Mesenchymal stem cell (in vitro differentiated cells and primary cell): Measurements from ENCODE around the gene CCM2.

ENCODE experiments used
- DNase-seq: peaks from one replicate; pipeline ENCODE4 v3.0.0-alpha.2; 2013
- H2AFZ ChIP-seq: one replicate; pipeline ENCODE4 v1.6.1; 2013; ENCODE audit warnings: low read depth, mild to moderate bottlenecking, control low read depth, inconsistent platforms, low read length, moderate library complexity
- H2AK5ac ChIP-seq: 2 replicates; pipeline ENCODE4 v1.6.1; 2013; ENCODE audit warnings: low read length, moderate library complexity, mild to moderate bottlenecking, inconsistent platforms; ENCODE audit not compliant: severe bottlenecking
- H2BK120ac ChIP-seq: one replicate; pipeline ENCODE4 v1.6.1; 2013; ENCODE audit warnings: low read depth, mild to moderate bottlenecking, inconsistent platforms, low read length, moderate library complexity
- H2BK12ac ChIP-seq, 2 experiments: one replicate each; pipeline ENCODE4 v1.6.1; 2013; ENCODE audit warnings: inconsistent platforms in 2 of 2, low read length in 2 of 2, mild to moderate bottlenecking in 2 of 2, moderate library complexity in 2 of 2, control low read depth in 1 of 2
- H2BK15ac ChIP-seq: one replicate; pipeline ENCODE4 v1.6.1; 2013; ENCODE audit warnings: mild to moderate bottlenecking, low read depth, inconsistent platforms; ENCODE audit not compliant: poor library complexity, severe bottlenecking
- H2BK5ac ChIP-seq: 2 replicates; pipeline ENCODE4 v1.6.1; 2013; ENCODE audit warnings: low read depth, mild to moderate bottlenecking, low read length, control low read depth, inconsistent platforms; ENCODE audit not compliant: poor library complexity, severe bottlenecking
- H3K14ac ChIP-seq, 2 experiments: one replicate each; pipeline ENCODE4 v1.6.1; 2013; ENCODE audit warnings: inconsistent platforms in 2 of 2, low read length in 2 of 2, control low read depth in 1 of 2, mild to moderate bottlenecking in 1 of 2, moderate library complexity in 1 of 2
- H3K18ac ChIP-seq, 2 experiments: one replicate each; pipeline ENCODE4 v1.6.1; 2013; ENCODE audit warnings: inconsistent platforms in 2 of 2, low read length in 2 of 2, control low read depth in 1 of 2, low read depth in 1 of 2, mild to moderate bottlenecking in 1 of 2
- H3K23ac ChIP-seq, 2 experiments: one replicate each; pipeline ENCODE4 v1.6.1; 2013; ENCODE audit warnings: inconsistent platforms in 2 of 2, low read length in 2 of 2, mild to moderate bottlenecking in 2 of 2, moderate library complexity in 2 of 2, control low read depth in 1 of 2
- H3K27ac ChIP-seq: 2 replicates; pipeline ENCODE4 v1.5.1; 2013; ENCODE audit warnings: mild to moderate bottlenecking, moderate library complexity, low read length, control low read depth, inconsistent platforms; ENCODE audit not compliant: poor library complexity, severe bottlenecking
- H3K27me3 ChIP-seq, 2 experiments: 2 replicates each; pipeline versions ENCODE4 v1.6.1 to v1.7.0; 2013; ENCODE audit warnings: low read length in 2 of 2, mild to moderate bottlenecking in 2 of 2, moderate library complexity in 2 of 2, control low read depth in 1 of 2, inconsistent platforms in 1 of 2; ENCODE audit not compliant: control insufficient read depth in 1 of 2, insufficient read depth in 1 of 2
- H3K36me3 ChIP-seq, 2 experiments: 2 replicates each; pipeline versions ENCODE4 v1.6.1 to v1.7.0; 2013; ENCODE audit warnings: low read length in 2 of 2, control low read depth in 1 of 2, inconsistent platforms in 1 of 2, low read depth in 1 of 2, mild to moderate bottlenecking in 1 of 2; ENCODE audit not compliant: insufficient read depth in 2 of 2, control insufficient read depth in 1 of 2
- H3K4ac ChIP-seq, 2 experiments: one replicate each; pipeline ENCODE4 v1.6.1; 2013; ENCODE audit warnings: inconsistent platforms in 2 of 2, low read length in 2 of 2, mild to moderate bottlenecking in 2 of 2, moderate library complexity in 2 of 2, control low read depth in 1 of 2, low read depth in 1 of 2
- H3K4me1 ChIP-seq: 2 replicates; pipeline ENCODE4 v1.6.1; 2013; ENCODE audit warnings: low read depth, low read length, control low read depth; ENCODE audit not compliant: control insufficient read depth, insufficient read depth
- H3K4me2 ChIP-seq: 2 replicates; pipeline ENCODE4 v1.6.1; 2013; ENCODE audit warnings: low read length, mild to moderate bottlenecking, inconsistent platforms; ENCODE audit not compliant: poor library complexity, severe bottlenecking
- H3K4me3 ChIP-seq, 2 experiments: 2 replicates each; pipeline versions ENCODE4 v1.5.1 to v1.7.0; 2013; ENCODE audit warnings: low read length in 2 of 2, mild to moderate bottlenecking in 2 of 2, control low read depth in 1 of 2, low read depth in 1 of 2; ENCODE audit not compliant: insufficient read depth in 1 of 2
- H3K79me1 ChIP-seq: replicated peaks from 2 replicates; pipeline ENCODE4 v1.6.1; 2013; ENCODE audit warnings: mild to moderate bottlenecking, control low read depth, low read length, inconsistent platforms; ENCODE audit not compliant: poor library complexity, severe bottlenecking
- H3K9ac ChIP-seq: 2 replicates; pipeline ENCODE4 v1.7.0; 2013; ENCODE audit warnings: mild to moderate bottlenecking, low read length, moderate library complexity
- H3K9me3 ChIP-seq: 2 replicates; pipeline ENCODE4 v1.7.0; 2013; ENCODE audit warnings: mild to moderate bottlenecking, low read length; ENCODE audit not compliant: control insufficient read depth
- H4K8ac ChIP-seq: one replicate; pipeline ENCODE4 v1.6.1; 2013; ENCODE audit warnings: inconsistent platforms, mild to moderate bottlenecking, low read length, moderate library complexity
- H4K91ac ChIP-seq: one replicate; pipeline ENCODE4 v1.6.1; 2013; ENCODE audit warnings: mild to moderate bottlenecking, low read length, inconsistent platforms
- WGBS: methylation state at CpG from one replicate; pipeline ENCODE4 v1.1.7; 2013; ENCODE audit warnings: mixed read lengths; 5-methylcytosine and 5-hydroxymethylcytosine counted together

The CCM2 gene

GRCh38 chr7:45098983-45099839 lies 99.2 kb downstream of the CCM2 start:
- 98% methylated on average over 10 of the region's 10 CpGs for WGBS
- Histone ChIP-seq H3K36me3 (peaks cover 56 to 62% of the 10 kb centered on the region in 2 experiments), H2BK12ac (no peak overlapping the region), H3K14ac (no peak overlapping the region), H3K4me3 (no peak overlapping the region), H2BK120ac (no peak overlapping the region), H4K8ac (no peak overlapping the region), H3K18ac (no peak overlapping the region), H4K91ac (no peak overlapping the region), H3K4ac (no peak overlapping the region), H3K23ac (no peak overlapping the region), H2AFZ (no peak overlapping the region), H2AK5ac (no peak overlapping the region), H3K27ac (no peak overlapping the region), H2BK15ac (no peak overlapping the region), H3K4me1 (no peaks in the 10 kb centered on the region), H3K9ac (no peak overlapping the region), H3K27me3 (no peaks in the 10 kb centered on the region), H2BK5ac (no peak overlapping the region), H3K9me3 (no peaks in the 10 kb centered on the region), H3K79me1 (peaks cover 22% of the 10 kb centered on the region), H3K4me2 (no peak overlapping the region)
- DNase-seq = no peak

- H3K23ac ChIP-seq = no peak overlapping the region
- H3K18ac ChIP-seq = no peak overlapping the region
- DNase-seq = no peak
- H3K27ac ChIP-seq = no peak overlapping the region
- H3K27me3 ChIP-seq = no peaks in the 10 kb centered on the region
- no peak overlapping the region for H4K8ac ChIP-seq
- no peak overlapping the region for H3K14ac ChIP-seq
- H3K9ac ChIP-seq = no peak overlapping the region
- peaks cover 65 to 71% of the 10 kb centered on the region in 2 experiments for H3K36me3 ChIP-seq
- no peak overlapping the region for H2BK15ac ChIP-seq
- no peaks in the 10 kb centered on the region for H3K9me3 ChIP-seq
- peak overlapping the region in 1 of 2 experiments; percentile 15 for H3K4me3 ChIP-seq
- H2BK120ac ChIP-seq = no peak overlapping the region
- no peak overlapping the region for H2BK5ac ChIP-seq
- H3K4me1 ChIP-seq = no peaks in the 10 kb centered on the region
- H2BK12ac ChIP-seq = no peak overlapping the region
- H3K4ac ChIP-seq = no peak overlapping the region
- no peak overlapping the region for H2AK5ac ChIP-seq
- no peak overlapping the region for H3K4me2 ChIP-seq
- H3K79me1 ChIP-seq = peaks cover 31% of the 10 kb centered on the region
- no peak overlapping the region for H4K91ac ChIP-seq
- no peak overlapping the region for H2AFZ ChIP-seq
- WGBS = 95% methylated on average over 16 of the region's 16 CpGs
Observed at GRCh38 chr7:45099891-45100760, 100.1 kb downstream of the CCM2 start.

GRCh38 chr7:45100761-45101480 lies 100.9 kb downstream of the CCM2 start:
- Histone ChIP-seq H2AK5ac (no peak overlapping the region), H2BK12ac (no peak overlapping the region), H4K91ac (no peak overlapping the region), H3K4ac (no peak overlapping the region), H3K27ac (no peak overlapping the region), H2BK15ac (no peak overlapping the region), H3K4me3 (no peak overlapping the region), H3K36me3 (peaks cover 73 to 79% of the 10 kb centered on the region in 2 experiments), H2BK120ac (no peak overlapping the region), H3K23ac (no peak overlapping the region), H3K79me1 (peaks cover 34% of the 10 kb centered on the region), H3K18ac (no peak overlapping the region), H3K14ac (no peak overlapping the region), H4K8ac (no peak overlapping the region), H3K4me1 (no peaks in the 10 kb centered on the region), H3K4me2 (no peak overlapping the region), H2BK5ac (no peak overlapping the region), H2AFZ (no peak overlapping the region), H3K9me3 (no peaks in the 10 kb centered on the region), H3K27me3 (no peaks in the 10 kb centered on the region), H3K9ac (no peak overlapping the region)
- no peak for DNase-seq
- 99% methylated on average over 13 of the region's 13 CpGs for WGBS
